WTC11 (cell line): ENCODE measurements around the gene DLX2. TPM values are rescaled to one million over a fixed set of nuclear protein-coding genes. Genes with fewer than 3 reads are reported as not detected.
A peak's percentile ranks its signal among the peaks of the same experiment; 100 is the strongest.

ENCODE experiments used
- ATAC-seq: fragments of 200-7000 bp; cut with Tn5 transposase; 2 replicates; pipeline ENCODE4 v1.10.0; 2021; ENCODE audit warnings: mild to moderate bottlenecking, moderate library complexity
- CTCF ChIA-PET: fragments of 300-600 bp; sonication (Branson Sonifier 250); formaldehyde crosslinking; loops from one replicate; lab custom pipeline; 2021; ENCODE audit warnings: antibody characterized with exemption; lab: Charles Lee
- POLR2A ChIA-PET: fragments of 350-600 bp; sonication (Branson Sonifier 250); formaldehyde crosslinking; loops from one replicate; lab custom pipeline; 2021; ENCODE audit warnings: antibody characterized with exemption; lab: Charles Lee
- DNase-seq: peaks from one replicate; pipeline ENCODE4 v3.0.0; 2021; ENCODE audit warnings: low spot score
- H3K27ac Mint-ChIP-seq: 2 replicates; pipeline ENCODE4 v1.8.0; 2021; ENCODE audit warnings: mixed read lengths
- H3K27me3 Mint-ChIP-seq: 2 replicates; pipeline ENCODE4 v1.8.0; 2021; ENCODE audit warnings: low read depth, mild to moderate bottlenecking, moderate library complexity, mixed read lengths
- H3K36me3 Mint-ChIP-seq: 2 replicates; pipeline ENCODE4 v1.8.0; 2021; ENCODE audit warnings: mixed read lengths
- H3K4me1 Mint-ChIP-seq: 2 replicates; pipeline ENCODE4 v1.8.0; 2022; ENCODE audit warnings: mixed read lengths
- H3K4me3 Mint-ChIP-seq: 2 replicates; pipeline ENCODE4 v1.8.0; 2021; ENCODE audit warnings: mild to moderate bottlenecking, moderate library complexity, mixed read lengths
- H3K9me3 Mint-ChIP-seq: 2 replicates; pipeline ENCODE4 v1.8.0; 2021; ENCODE audit warnings: mixed read lengths
- CREM ChIP-seq: sonication (generic); formaldehyde crosslinking; IDR thresholded peaks from 2 replicates; pipeline ENCODE4 v1.8.1; 2022; ENCODE audit warnings: mild to moderate bottlenecking, missing genetic modification reagents, moderate library complexity
- FOXP1 ChIP-seq: sonication (generic); formaldehyde crosslinking; IDR thresholded peaks from 2 replicates; pipeline ENCODE4 v1.8.0; 2022; ENCODE audit warnings: missing genetic modification reagents, mild to moderate bottlenecking, moderate library complexity, borderline replicate concordance
- GRHL2 ChIP-seq: fragments of 250-450 bp; sonication (Bioruptor Pico); IDR thresholded peaks from 2 replicates; pipeline ENCODE4 v1.8.0; 2022; ENCODE audit warnings: mild to moderate bottlenecking, moderate library complexity; ENCODE audit not compliant: insufficient replicate concordance, severe bottlenecking
- IRF2 ChIP-seq: sonication (generic); formaldehyde crosslinking; IDR thresholded peaks from 2 replicates; pipeline ENCODE4 v1.8.0; 2022; ENCODE audit warnings: low read depth, missing genetic modification reagents, borderline replicate concordance
- NR2C2 ChIP-seq: sonication (generic); formaldehyde crosslinking; IDR thresholded peaks from 2 replicates; pipeline ENCODE4 v1.8.0; 2022; ENCODE audit warnings: mild to moderate bottlenecking, missing genetic modification reagents
- OVOL2 ChIP-seq: fragments of 250-450 bp; sonication (Bioruptor Pico); IDR thresholded peaks from 2 replicates; pipeline ENCODE4 v1.9.0; 2021; ENCODE audit warnings: mild to moderate bottlenecking, borderline replicate concordance
- PRRX2 ChIP-seq: fragments of 250-450 bp; sonication (Bioruptor Pico); IDR thresholded peaks from 2 replicates; pipeline ENCODE4 v1.8.0; 2021; ENCODE audit warnings: mild to moderate bottlenecking
- RELA ChIP-seq: sonication (generic); formaldehyde crosslinking; IDR thresholded peaks from 2 replicates; pipeline ENCODE4 v1.8.1; 2022; ENCODE audit warnings: missing genetic modification reagents, mild to moderate bottlenecking, borderline replicate concordance
- RORB ChIP-seq: fragments of 250-450 bp; sonication (Bioruptor Pico); IDR thresholded peaks from 2 replicates; pipeline ENCODE4 v1.9.0; 2021; ENCODE audit warnings: mild to moderate bottlenecking
- SMAD4 ChIP-seq: sonication (generic); formaldehyde crosslinking; IDR thresholded peaks from 2 replicates; pipeline ENCODE4 v1.8.0; 2022; ENCODE audit warnings: mild to moderate bottlenecking, missing genetic modification reagents
- TP53 ChIP-seq: sonication (generic); formaldehyde crosslinking; IDR thresholded peaks from 2 replicates; pipeline ENCODE4 v1.8.1; 2023; ENCODE audit warnings: mild to moderate bottlenecking, missing genetic modification reagents
- ZNF232 ChIP-seq: sonication (generic); formaldehyde crosslinking; IDR thresholded peaks from 2 replicates; pipeline ENCODE4 v1.8.0; 2022; ENCODE audit warnings: mild to moderate bottlenecking, missing genetic modification reagents
- ZNF263 ChIP-seq: sonication (generic); formaldehyde crosslinking; IDR thresholded peaks from 2 replicates; pipeline ENCODE4 v1.8.1; 2022; ENCODE audit warnings: low read depth, mild to moderate bottlenecking, moderate library complexity, missing genetic modification reagents
- total RNA-seq: library from RNA; stranded (reverse); gene quantifications from 3 replicates; pipeline ENCODE4 v1.2.3, GENCODE V29; 2021
- TF ChIP-seq, protein P1 (sequence below): sonication (generic); formaldehyde crosslinking; IDR thresholded peaks from 2 replicates; pipeline ENCODE4 v1.8.1; 2022; ENCODE audit warnings: mild to moderate bottlenecking, moderate library complexity, missing genetic modification reagents
- TF ChIP-seq, protein P2 (sequence below): sonication (generic); formaldehyde crosslinking; IDR thresholded peaks from 2 replicates; pipeline ENCODE4 v1.8.1; 2023; ENCODE audit warnings: mild to moderate bottlenecking, moderate library complexity, missing genetic modification reagents
- TF ChIP-seq, protein P3 (sequence below): sonication (generic); formaldehyde crosslinking; IDR thresholded peaks from 2 replicates; pipeline ENCODE4 v1.8.0; 2023; ENCODE audit warnings: missing genetic modification reagents, mild to moderate bottlenecking, borderline replicate concordance
- TF ChIP-seq, protein P4 (sequence below): sonication (generic); formaldehyde crosslinking; IDR thresholded peaks from 2 replicates; pipeline ENCODE4 v1.8.0; 2022; ENCODE audit warnings: missing genetic modification reagents
- TF ChIP-seq, protein P5 (sequence below): sonication (generic); formaldehyde crosslinking; IDR thresholded peaks from 2 replicates; pipeline ENCODE4 v1.8.0; 2022; ENCODE audit warnings: mild to moderate bottlenecking, missing genetic modification reagents
- TF ChIP-seq, protein P6 (sequence below): sonication (generic); formaldehyde crosslinking; IDR thresholded peaks from 2 replicates; pipeline ENCODE4 v1.8.0; 2022; ENCODE audit warnings: mild to moderate bottlenecking, missing genetic modification reagents

Gene DLX2
- total RNA-seq, 1 experiment from 2014 or later, result 0.28 TPM

DNA sequence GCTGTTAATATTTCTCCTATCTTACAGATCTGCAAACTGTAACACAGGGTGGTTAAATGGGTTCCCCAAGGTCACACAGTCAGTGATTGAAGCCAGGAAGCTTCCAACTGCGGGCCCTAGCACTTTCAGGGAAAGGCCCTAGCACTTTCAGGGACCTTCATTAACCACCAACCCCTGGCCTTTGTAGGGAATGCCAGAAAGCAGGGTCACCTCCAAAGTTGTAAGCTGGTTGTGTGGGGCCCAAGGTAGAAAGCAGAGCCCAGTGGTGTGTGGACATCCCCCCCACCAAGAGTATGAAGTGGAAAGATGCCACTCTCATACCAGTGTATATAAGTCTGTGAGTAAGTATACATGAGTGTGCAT is 4.4 kb downstream of the DLX2 start:
- peak overlapping the region; percentile 48 for H3K4me3 Mint-ChIP-seq
- TF ChIP-seq, protein P1, sequence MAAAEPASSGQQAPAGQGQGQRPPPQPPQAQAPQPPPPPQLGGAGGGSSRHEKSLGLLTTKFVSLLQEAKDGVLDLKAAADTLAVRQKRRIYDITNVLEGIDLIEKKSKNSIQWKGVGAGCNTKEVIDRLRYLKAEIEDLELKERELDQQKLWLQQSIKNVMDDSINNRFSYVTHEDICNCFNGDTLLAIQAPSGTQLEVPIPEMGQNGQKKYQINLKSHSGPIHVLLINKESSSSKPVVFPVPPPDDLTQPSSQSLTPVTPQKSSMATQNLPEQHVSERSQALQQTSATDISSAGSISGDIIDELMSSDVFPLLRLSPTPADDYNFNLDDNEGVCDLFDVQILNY (CRISPR knock-in tag), result no peak
- TF ChIP-seq RORB (no peak), NR2C2 (CRISPR knock-in tag) (no peak), ZNF263 (CRISPR knock-in tag) (no peak), IRF2 (CRISPR knock-in tag) (no peak), SMAD4 (no peak)
- TF ChIP-seq, all 79 proteins: peak for 0
- Mint-ChIP-seq H3K4me1 (peaks cover 50% of the 10 kb centered on the region), H3K36me3 (no peaks in the 10 kb centered on the region), H3K9me3 (no peaks in the 10 kb centered on the region), H3K27me3 (peaks cover 99% of the 10 kb centered on the region), H3K27ac (no peak overlapping the region)
- ATAC-seq (no peak), DNase-seq (no peak)
- ChIA-PET POLR2A (interaction anchor here (1.8 kb wide), 1 partner anchor 12 kb away, joined by 6 read pairs; no protein-coding TSS in a partner anchor), CTCF (interaction anchor here (0.9 to 5.1 kb wide), 5 partner anchors 8 to 29 kb away, joined by 3 to 47 read pairs (median 3); no protein-coding TSS in a partner anchor)

DNA sequence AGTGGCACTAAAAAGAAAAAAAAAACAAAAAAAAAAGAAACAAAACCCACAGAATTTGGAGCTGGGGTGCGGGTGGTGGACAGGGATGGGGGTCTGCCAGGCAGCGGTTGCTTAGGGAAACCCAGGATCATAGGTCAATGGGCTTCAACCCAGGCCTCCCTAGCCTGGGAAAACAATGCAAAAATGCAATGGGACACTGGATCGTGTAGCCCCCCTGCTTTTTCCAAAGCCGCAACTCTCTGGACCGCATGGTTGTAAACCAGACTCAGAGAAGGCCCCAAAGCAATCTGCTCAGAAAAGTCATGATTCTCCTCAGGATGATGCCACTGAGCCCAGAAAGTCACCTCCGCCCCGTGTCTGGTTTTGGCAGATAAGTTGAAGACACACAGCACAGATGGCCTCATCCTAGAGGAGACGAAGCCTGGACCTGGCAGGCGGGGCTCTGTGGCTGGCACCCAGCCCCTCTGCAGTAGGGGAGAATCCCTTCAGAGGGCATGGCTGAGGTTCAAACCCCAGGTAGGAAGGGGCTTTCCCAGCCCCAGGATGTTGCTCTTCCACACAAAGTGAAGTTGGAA is 5.1 kb downstream of the DLX2 start:
- DNase-seq, result no peak
- no peak overlapping the region for H3K27ac Mint-ChIP-seq

DNA sequence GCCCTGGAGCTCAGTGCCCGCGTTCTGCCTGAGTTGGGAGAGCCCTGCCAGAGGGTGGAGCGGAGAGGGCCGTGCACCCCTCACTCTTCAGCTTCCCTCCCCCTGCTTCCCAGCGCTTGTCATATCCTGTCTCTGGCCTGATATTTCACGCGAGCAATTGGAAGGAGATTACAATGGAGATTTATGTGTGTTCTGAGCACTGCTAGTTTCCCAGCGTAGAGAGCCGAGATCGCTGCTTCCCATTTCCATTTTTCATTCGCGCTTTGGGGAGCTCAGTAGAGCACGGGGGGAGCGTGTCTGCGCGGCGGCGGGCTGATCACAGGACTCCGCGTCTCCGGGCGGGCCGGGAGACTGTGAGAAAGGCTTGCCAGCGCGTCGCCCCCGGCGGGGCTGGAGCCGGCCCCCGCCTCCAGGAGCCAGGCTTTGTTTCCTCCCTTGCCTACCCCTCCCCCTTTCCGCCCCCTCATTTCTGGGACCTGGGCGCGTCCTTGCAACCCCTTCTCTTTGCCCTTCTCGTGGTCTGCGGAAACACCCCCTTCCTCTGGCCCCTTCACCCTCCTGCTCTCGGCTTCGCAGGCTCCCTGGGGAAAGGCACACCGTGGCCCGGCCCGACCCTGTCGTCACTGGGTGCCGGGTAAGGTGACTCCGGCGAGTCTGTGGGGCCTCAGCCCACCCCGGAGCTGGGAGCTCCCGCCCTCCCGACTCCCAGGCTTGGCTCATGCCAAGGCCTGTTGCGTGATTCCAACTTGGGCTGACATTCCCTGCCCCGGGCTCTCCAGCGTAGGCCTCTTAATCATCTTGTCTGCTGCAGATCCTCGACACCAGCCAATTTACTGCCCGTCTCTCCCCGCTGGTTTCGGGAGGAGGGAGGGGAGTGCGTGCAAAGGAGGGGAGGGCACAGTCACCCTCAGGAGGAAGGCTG is 5.8 kb downstream of the DLX2 start:
- no peaks in the 10 kb centered on the region for H3K9me3 Mint-ChIP-seq
- no peak overlapping the region for H3K27ac Mint-ChIP-seq
- ATAC-seq, result peak; percentile 3; the same call in 1 of the 2 replicates
- no peak for DNase-seq
- H3K36me3 Mint-ChIP-seq, result no peaks in the 10 kb centered on the region
- peak overlapping the region; percentile 72 for H3K4me3 Mint-ChIP-seq
- ChIA-PET CTCF (interaction anchor here (1.2 to 5.1 kb wide), 6 partner anchors 10 to 30 kb away, joined by 3 to 47 read pairs (median 18); partner anchors contain the start of gene DLX1), POLR2A (interaction anchor here (0.6 to 2.5 kb wide), 3 partner anchors 10 to 14 kb away, joined by 3 to 13 read pairs (median 3); partner anchors contain the start of gene DLX1)
- H3K4me1 Mint-ChIP-seq, result peaks cover 56% of the 10 kb centered on the region
- peaks cover 100% of the 10 kb centered on the region for H3K27me3 Mint-ChIP-seq
- TF ChIP-seq RELA (CRISPR knock-in tag), result peak; percentile 54; the same call in 1 of the 2 replicates
- no peak for TF ChIP-seq ZNF263 (CRISPR knock-in tag)
- no peak for TF ChIP-seq PRRX2
- 0 out of 2 replicates have a peak, but pooled peaks have one; percentile 30 for TF ChIP-seq FOXP1 (CRISPR knock-in tag)
- TF ChIP-seq, protein P2, sequence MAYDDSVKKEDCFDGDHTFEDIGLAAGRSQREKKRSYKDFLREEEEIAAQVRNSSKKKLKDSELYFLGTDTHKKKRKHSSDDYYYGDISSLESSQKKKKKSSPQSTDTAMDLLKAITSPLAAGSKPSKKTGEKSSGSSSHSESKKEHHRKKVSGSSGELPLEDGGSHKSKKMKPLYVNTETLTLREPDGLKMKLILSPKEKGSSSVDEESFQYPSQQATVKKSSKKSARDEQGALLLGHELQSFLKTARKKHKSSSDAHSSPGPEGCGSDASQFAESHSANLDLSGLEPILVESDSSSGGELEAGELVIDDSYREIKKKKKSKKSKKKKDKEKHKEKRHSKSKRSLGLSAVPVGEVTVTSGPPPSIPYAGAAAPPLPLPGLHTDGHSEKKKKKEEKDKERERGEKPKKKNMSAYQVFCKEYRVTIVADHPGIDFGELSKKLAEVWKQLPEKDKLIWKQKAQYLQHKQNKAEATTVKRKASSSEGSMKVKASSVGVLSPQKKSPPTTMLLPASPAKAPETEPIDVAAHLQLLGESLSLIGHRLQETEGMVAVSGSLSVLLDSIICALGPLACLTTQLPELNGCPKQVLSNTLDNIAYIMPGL, result no peak
- TF ChIP-seq, protein P3, sequence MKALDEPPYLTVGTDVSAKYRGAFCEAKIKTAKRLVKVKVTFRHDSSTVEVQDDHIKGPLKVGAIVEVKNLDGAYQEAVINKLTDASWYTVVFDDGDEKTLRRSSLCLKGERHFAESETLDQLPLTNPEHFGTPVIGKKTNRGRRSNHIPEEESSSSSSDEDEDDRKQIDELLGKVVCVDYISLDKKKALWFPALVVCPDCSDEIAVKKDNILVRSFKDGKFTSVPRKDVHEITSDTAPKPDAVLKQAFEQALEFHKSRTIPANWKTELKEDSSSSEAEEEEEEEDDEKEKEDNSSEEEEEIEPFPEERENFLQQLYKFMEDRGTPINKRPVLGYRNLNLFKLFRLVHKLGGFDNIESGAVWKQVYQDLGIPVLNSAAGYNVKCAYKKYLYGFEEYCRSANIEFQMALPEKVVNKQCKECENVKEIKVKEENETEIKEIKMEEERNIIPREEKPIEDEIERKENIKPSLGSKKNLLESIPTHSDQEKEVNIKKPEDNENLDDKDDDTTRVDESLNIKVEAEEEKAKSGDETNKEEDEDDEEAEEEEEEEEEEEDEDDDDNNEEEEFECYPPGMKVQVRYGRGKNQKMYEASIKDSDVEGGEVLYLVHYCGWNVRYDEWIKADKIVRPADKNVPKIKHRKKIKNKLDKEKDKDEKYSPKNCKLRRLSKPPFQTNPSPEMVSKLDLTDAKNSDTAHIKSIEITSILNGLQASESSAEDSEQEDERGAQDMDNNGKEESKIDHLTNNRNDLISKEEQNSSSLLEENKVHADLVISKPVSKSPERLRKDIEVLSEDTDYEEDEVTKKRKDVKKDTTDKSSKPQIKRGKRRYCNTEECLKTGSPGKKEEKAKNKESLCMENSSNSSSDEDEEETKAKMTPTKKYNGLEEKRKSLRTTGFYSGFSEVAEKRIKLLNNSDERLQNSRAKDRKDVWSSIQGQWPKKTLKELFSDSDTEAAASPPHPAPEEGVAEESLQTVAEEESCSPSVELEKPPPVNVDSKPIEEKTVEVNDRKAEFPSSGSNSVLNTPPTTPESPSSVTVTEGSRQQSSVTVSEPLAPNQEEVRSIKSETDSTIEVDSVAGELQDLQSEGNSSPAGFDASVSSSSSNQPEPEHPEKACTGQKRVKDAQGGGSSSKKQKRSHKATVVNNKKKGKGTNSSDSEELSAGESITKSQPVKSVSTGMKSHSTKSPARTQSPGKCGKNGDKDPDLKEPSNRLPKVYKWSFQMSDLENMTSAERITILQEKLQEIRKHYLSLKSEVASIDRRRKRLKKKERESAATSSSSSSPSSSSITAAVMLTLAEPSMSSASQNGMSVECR, result no peak
- no peak for TF ChIP-seq TP53
- no peak for TF ChIP-seq OVOL2 (CRISPR knock-in tag)
- TF ChIP-seq, protein P4, sequence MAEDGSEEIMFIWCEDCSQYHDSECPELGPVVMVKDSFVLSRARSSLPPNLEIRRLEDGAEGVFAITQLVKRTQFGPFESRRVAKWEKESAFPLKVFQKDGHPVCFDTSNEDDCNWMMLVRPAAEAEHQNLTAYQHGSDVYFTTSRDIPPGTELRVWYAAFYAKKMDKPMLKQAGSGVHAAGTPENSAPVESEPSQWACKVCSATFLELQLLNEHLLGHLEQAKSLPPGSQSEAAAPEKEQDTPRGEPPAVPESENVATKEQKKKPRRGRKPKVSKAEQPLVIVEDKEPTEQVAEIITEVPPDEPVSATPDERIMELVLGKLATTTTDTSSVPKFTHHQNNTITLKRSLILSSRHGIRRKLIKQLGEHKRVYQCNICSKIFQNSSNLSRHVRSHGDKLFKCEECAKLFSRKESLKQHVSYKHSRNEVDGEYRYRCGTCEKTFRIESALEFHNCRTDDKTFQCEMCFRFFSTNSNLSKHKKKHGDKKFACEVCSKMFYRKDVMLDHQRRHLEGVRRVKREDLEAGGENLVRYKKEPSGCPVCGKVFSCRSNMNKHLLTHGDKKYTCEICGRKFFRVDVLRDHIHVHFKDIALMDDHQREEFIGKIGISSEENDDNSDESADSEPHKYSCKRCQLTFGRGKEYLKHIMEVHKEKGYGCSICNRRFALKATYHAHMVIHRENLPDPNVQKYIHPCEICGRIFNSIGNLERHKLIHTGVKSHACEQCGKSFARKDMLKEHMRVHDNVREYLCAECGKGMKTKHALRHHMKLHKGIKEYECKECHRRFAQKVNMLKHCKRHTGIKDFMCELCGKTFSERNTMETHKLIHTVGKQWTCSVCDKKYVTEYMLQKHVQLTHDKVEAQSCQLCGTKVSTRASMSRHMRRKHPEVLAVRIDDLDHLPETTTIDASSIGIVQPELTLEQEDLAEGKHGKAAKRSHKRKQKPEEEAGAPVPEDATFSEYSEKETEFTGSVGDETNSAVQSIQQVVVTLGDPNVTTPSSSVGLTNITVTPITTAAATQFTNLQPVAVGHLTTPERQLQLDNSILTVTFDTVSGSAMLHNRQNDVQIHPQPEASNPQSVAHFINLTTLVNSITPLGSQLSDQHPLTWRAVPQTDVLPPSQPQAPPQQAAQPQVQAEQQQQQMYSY (CRISPR knock-in tag), result peak; percentile 85

More for the DNA sequence above, 5.1 kb downstream of the DLX2 start:
- POLR2A ChIA-PET, result interaction anchor here (0.6 to 1.8 kb wide), 2 partner anchors 11 to 15 kb away, joined by 3 to 6 read pairs; no protein-coding TSS in a partner anchor
- TF ChIP-seq, protein P5, sequence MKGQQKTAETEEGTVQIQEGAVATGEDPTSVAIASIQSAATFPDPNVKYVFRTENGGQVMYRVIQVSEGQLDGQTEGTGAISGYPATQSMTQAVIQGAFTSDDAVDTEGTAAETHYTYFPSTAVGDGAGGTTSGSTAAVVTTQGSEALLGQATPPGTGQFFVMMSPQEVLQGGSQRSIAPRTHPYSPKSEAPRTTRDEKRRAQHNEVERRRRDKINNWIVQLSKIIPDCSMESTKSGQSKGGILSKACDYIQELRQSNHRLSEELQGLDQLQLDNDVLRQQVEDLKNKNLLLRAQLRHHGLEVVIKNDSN (CRISPR knock-in tag), result no peak
- TF ChIP-seq GRHL2 (CRISPR knock-in tag), result no peak
- TF ChIP-seq, protein P6, sequence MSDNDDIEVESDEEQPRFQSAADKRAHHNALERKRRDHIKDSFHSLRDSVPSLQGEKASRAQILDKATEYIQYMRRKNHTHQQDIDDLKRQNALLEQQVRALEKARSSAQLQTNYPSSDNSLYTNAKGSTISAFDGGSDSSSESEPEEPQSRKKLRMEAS (CRISPR knock-in tag), result no peak
- no peak for TF ChIP-seq ZNF232 (CRISPR knock-in tag)
- TF ChIP-seq CREM, result no peak
- Mint-ChIP-seq H3K4me3 (peak overlapping the region; percentile 53), H3K36me3 (no peaks in the 10 kb centered on the region), H3K4me1 (peaks cover 51% of the 10 kb centered on the region), H3K9me3 (no peaks in the 10 kb centered on the region), H3K27me3 (peaks cover 100% of the 10 kb centered on the region)
- CTCF ChIA-PET, result interaction anchor here (1.0 to 5.1 kb wide), 4 partner anchors 9 to 29 kb away, joined by 3 to 47 read pairs (median 17); no protein-coding TSS in a partner anchor
- ATAC-seq, result no peak
